ENCODE data around the gene RAD51B.

DNA sequence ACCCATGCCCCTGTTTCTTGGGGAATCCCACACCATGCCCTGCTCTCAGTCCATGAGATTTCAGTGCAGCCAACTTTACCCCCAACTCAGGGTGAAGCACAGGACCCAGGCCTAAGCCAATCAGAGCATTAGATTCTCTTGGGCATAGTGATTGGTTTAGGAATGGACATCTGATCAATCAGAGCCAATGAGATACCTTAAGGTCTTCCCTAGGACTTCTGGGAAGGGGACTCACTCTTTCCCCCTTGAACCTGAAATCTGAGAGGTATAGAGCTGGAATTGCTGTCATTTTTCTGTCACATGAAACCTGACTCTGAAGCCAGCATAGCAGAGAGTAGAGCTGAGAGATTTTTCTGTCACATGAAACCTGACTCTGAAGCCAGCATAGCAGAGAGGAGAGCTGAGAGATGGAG is 846.2 kb downstream of the RAD51B start:
- no peak for TF ChIP-seq POLR2A (IDR thresholded peaks at IDR 0.05)
- TF ChIP-seq, protein P1, sequence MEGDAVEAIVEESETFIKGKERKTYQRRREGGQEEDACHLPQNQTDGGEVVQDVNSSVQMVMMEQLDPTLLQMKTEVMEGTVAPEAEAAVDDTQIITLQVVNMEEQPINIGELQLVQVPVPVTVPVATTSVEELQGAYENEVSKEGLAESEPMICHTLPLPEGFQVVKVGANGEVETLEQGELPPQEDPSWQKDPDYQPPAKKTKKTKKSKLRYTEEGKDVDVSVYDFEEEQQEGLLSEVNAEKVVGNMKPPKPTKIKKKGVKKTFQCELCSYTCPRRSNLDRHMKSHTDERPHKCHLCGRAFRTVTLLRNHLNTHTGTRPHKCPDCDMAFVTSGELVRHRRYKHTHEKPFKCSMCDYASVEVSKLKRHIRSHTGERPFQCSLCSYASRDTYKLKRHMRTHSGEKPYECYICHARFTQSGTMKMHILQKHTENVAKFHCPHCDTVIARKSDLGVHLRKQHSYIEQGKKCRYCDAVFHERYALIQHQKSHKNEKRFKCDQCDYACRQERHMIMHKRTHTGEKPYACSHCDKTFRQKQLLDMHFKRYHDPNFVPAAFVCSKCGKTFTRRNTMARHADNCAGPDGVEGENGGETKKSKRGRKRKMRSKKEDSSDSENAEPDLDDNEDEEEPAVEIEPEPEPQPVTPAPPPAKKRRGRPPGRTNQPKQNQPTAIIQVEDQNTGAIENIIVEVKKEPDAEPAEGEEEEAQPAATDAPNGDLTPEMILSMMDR (IDR thresholded peaks at IDR 0.05) = no peak
